Ishikawa (cell line): ENCODE data around the gene ELF1.

Source experiments
- CEBPB ChIP-seq: IDR thresholded peaks from 2 replicates; pipeline ENCODE4 v1.6.1; 2012
- CREB1 ChIP-seq: IDR thresholded peaks from 2 replicates; pipeline ENCODE4 v1.6.1; 2012; ENCODE audit warnings: low read depth
- EP300 ChIP-seq: IDR thresholded peaks from 2 replicates; pipeline ENCODE4 v1.6.1; 2012; ENCODE audit warnings: borderline replicate concordance
- FOXM1 ChIP-seq: IDR thresholded peaks from 2 replicates; pipeline ENCODE4 v1.6.1; 2012; ENCODE audit warnings: low read depth, borderline replicate concordance
- NFIC ChIP-seq: IDR thresholded peaks from 2 replicates; pipeline ENCODE4 v1.6.1; 2012
- RAD21 ChIP-seq: IDR thresholded peaks from 2 replicates; pipeline ENCODE4 v1.6.1; 2012; ENCODE audit warnings: low read depth
- REST ChIP-seq: IDR thresholded peaks from 2 replicates; pipeline ENCODE4 v1.6.1; 2012; ENCODE audit warnings: low read depth, mild to moderate bottlenecking
- TAF1 ChIP-seq: IDR thresholded peaks from 2 replicates; pipeline ENCODE4 v1.6.1; 2012; ENCODE audit warnings: low read depth, mild to moderate bottlenecking
- TCF12 ChIP-seq: IDR thresholded peaks from 2 replicates; pipeline ENCODE4 v1.6.1; 2012; ENCODE audit warnings: low read depth
- TEAD4 ChIP-seq: IDR thresholded peaks from 2 replicates; pipeline ENCODE4 v1.6.1; 2012
- USF1 ChIP-seq: IDR thresholded peaks from 2 replicates; pipeline ENCODE4 v1.6.1; 2012
- YY1 ChIP-seq: IDR thresholded peaks from 2 replicates; pipeline ENCODE4 v1.6.1; 2012; ENCODE audit warnings: low read depth
- ZBTB7A ChIP-seq: IDR thresholded peaks from 2 replicates; pipeline ENCODE4 v1.6.1; 2012; ENCODE audit warnings: low read depth
- TF ChIP-seq, protein P1 (sequence below): IDR thresholded peaks from 2 replicates; pipeline ENCODE4 v1.6.1; 2012

GRCh38 chr13:40961826-40962225 lies 57.3 kb downstream of the ELF1 start:
- TF ChIP-seq CREB1: no peak
- no peak for TF ChIP-seq REST
- TF ChIP-seq NFIC: no peak
- TF ChIP-seq, protein P1, sequence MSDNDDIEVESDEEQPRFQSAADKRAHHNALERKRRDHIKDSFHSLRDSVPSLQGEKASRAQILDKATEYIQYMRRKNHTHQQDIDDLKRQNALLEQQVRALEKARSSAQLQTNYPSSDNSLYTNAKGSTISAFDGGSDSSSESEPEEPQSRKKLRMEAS: no peak
- TF ChIP-seq EP300: no peak
- TF ChIP-seq CEBPB: no peak
- TF ChIP-seq YY1: no peak
- no peak for TF ChIP-seq RAD21
- no peak for TF ChIP-seq ZBTB7A
- TF ChIP-seq TEAD4: no peak
- TF ChIP-seq FOXM1: no peak
- TF ChIP-seq TAF1: no peak
- no peak for TF ChIP-seq TCF12
- no peak for TF ChIP-seq USF1
